NCI-H524 treated with DMSO at 0.1 percent for 48 hours (cell line): Measurements from ENCODE around the gene LCMT1.

ENCODE experiments used
- DNase-seq: peaks from one replicate; lab custom pipeline; 2025; lab: John Stamatoyannopoulos, UW

LCMT1 gene

GRCh38 chr16:25198021-25198420, 86.5 kb downstream of the LCMT1 start:
- no peak for DNase-seq

GRCh38 chr16:25199457-25199856, 87.9 kb downstream of the LCMT1 start:
- no peak for DNase-seq

- DNase-seq, result no peak
Measured at GRCh38 chr16:25210758-25211157, 99.2 kb downstream of the LCMT1 start.

GRCh38 chr16:25212636-25213035, 101.1 kb downstream of the LCMT1 start:
- no peak for DNase-seq

GRCh38 chr16:25213709-25214397, 102.3 kb downstream of the LCMT1 start:
- DNase-seq, result no peak

GRCh38 chr16:25217112-25217511, 105.6 kb downstream of the LCMT1 start:
- DNase-seq, result no peak

- no peak for DNase-seq
Measured at GRCh38 chr16:25217921-25218320, 106.4 kb downstream of the LCMT1 start.

- no peak for DNase-seq
Measured at GRCh38 chr16:25219070-25219737, 107.7 kb downstream of the LCMT1 start.

GRCh38 chr16:25222959-25223358, 111.4 kb downstream of the LCMT1 start:
- DNase-seq, result no peak

- DNase-seq, result no peak
Measured at GRCh38 chr16:25223964-25224363, 112.4 kb downstream of the LCMT1 start.

- DNase-seq, result no peak
Measured at GRCh38 chr16:25224731-25225319, 113.3 kb downstream of the LCMT1 start.
